Measurements from ENCODE around the gene RFX3. TPM values are rescaled to one million over a fixed set of nuclear protein-coding genes. Genes with fewer than 3 reads are reported as not detected.

RFX3 gene
- total RNA-seq, 1 donor: 3.1 TPM

- H3K4me3 ChIP-seq (ENCODE audit: low read depth, low read length): no peak overlapping the region
- no peak for TF ChIP-seq CTCF (IDR thresholded peaks at IDR 0.05; ENCODE audit: insufficient read depth, low read length)
- DNase-seq (ENCODE audit: low read depth): no peak
Observed at GRCh38 chr9:3385871-3386270, 139.9 kb downstream of the RFX3 start.

- H3K4me3 ChIP-seq (ENCODE audit: low read depth, low read length): no peak overlapping the region
- DNase-seq (ENCODE audit: low read depth): no peak
- TF ChIP-seq CTCF (IDR thresholded peaks at IDR 0.05; ENCODE audit: insufficient read depth, low read length): no peak
Observed at GRCh38 chr9:3371842-3372241, 154.0 kb downstream of the RFX3 start.

- H3K4me3 ChIP-seq (ENCODE audit: low read depth, low read length): no peak overlapping the region
- no peak for DNase-seq (ENCODE audit: low read depth)
- TF ChIP-seq CTCF (IDR thresholded peaks at IDR 0.05; ENCODE audit: insufficient read depth, low read length): no peak
Observed at GRCh38 chr9:3370715-3371114, 155.1 kb downstream of the RFX3 start.

- no peak overlapping the region for H3K4me3 ChIP-seq (ENCODE audit: low read depth, low read length)
- DNase-seq (ENCODE audit: low read depth): no peak
- no peak for TF ChIP-seq CTCF (IDR thresholded peaks at IDR 0.05; ENCODE audit: insufficient read depth, low read length)
Observed at GRCh38 chr9:3367185-3367584, 158.6 kb downstream of the RFX3 start.

- no peak for DNase-seq (ENCODE audit: low read depth)
- H3K4me3 ChIP-seq (ENCODE audit: low read depth, low read length): no peak overlapping the region
- TF ChIP-seq CTCF (IDR thresholded peaks at IDR 0.05; ENCODE audit: insufficient read depth, low read length): no peak
Observed at GRCh38 chr9:3361689-3362392, 164.0 kb downstream of the RFX3 start.

GRCh38 chr9:3361116-3361515, 164.7 kb downstream of the RFX3 start:
- no peak for DNase-seq (ENCODE audit: low read depth)
- no peak overlapping the region for H3K4me3 ChIP-seq (ENCODE audit: low read depth, low read length)
- no peak for TF ChIP-seq CTCF (IDR thresholded peaks at IDR 0.05; ENCODE audit: insufficient read depth, low read length)

- no peak for TF ChIP-seq CTCF (IDR thresholded peaks at IDR 0.05; ENCODE audit: insufficient read depth, low read length)
- H3K4me3 ChIP-seq (ENCODE audit: low read depth, low read length): no peak overlapping the region
- no peak for DNase-seq (ENCODE audit: low read depth)
Observed at GRCh38 chr9:3360245-3360644, 165.6 kb downstream of the RFX3 start.
